Cardiac fibroblast (primary cell): ENCODE measurements around the gene GCGR.

Experiments used
- DNase-seq, 2 donors: peaks; one replicate each; pipeline versions ENCODE4 v3.0.0 to v3.0.0-alpha.2; 2010; ENCODE audit warnings: low read depth in 2 of 2
- H3K4me3 ChIP-seq, 2 donors: replicated peaks in 1 of 2; 1 replicate in 1 of 2; 2 replicates in 1 of 2; pipeline ENCODE4 v1.5.1; 2011; ENCODE audit warnings: low read depth in 2 of 2, low read length in 2 of 2, mild to moderate bottlenecking in 2 of 2, moderate library complexity in 1 of 2
- TF ChIP-seq, protein P1 (sequence below): IDR thresholded peaks from one replicate; pipeline ENCODE4 v1.5.1; 2011; ENCODE audit warnings: low read depth, mild to moderate bottlenecking, low read length, inconsistent platforms

Gene GCGR

DNA sequence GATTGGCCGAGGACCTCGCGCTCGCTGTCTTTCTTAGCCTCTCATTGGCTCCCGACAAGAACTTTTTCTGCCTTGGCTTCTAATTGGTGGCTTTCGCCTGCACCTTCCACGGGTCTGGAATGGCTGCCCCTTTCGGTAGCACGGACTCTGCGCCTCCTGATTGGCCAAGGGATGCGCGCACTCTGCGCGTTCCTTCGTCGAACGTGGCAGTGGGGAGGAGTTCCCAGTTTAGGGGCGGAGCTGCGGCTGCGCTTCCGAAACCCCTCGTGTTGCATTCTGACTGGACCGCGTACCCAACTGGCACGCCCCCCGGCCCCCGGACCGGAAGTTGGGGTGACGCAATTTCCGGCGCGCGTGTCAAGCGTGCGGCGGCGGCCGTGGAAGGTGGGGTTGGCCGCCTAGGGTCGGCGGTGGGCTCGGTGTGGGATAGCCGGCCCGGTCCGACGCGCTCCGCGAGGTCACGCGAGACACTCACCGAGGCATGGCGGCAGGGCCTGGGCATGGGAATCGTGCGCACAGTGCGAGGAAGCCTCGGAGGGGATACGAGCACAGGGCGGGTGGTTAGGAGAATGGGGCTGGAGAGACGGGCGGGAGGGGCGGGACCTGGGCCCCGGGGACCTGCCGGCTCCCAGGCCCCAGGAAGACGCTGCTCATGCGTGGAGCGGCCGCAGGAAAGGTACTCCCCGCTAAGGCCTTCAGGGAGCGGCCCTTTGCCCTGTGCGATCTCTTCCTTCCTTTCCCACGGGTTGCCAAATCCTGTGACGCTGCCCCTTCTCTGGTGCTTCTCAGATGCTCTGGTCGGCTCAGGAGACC is 57.0 kb downstream of the GCGR start:
- peak; percentile 100 for DNase-seq
- TF ChIP-seq, protein P1, sequence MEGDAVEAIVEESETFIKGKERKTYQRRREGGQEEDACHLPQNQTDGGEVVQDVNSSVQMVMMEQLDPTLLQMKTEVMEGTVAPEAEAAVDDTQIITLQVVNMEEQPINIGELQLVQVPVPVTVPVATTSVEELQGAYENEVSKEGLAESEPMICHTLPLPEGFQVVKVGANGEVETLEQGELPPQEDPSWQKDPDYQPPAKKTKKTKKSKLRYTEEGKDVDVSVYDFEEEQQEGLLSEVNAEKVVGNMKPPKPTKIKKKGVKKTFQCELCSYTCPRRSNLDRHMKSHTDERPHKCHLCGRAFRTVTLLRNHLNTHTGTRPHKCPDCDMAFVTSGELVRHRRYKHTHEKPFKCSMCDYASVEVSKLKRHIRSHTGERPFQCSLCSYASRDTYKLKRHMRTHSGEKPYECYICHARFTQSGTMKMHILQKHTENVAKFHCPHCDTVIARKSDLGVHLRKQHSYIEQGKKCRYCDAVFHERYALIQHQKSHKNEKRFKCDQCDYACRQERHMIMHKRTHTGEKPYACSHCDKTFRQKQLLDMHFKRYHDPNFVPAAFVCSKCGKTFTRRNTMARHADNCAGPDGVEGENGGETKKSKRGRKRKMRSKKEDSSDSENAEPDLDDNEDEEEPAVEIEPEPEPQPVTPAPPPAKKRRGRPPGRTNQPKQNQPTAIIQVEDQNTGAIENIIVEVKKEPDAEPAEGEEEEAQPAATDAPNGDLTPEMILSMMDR = no peak
- H3K4me3 ChIP-seq = peak overlapping the region; percentile 64 to 76

DNA sequence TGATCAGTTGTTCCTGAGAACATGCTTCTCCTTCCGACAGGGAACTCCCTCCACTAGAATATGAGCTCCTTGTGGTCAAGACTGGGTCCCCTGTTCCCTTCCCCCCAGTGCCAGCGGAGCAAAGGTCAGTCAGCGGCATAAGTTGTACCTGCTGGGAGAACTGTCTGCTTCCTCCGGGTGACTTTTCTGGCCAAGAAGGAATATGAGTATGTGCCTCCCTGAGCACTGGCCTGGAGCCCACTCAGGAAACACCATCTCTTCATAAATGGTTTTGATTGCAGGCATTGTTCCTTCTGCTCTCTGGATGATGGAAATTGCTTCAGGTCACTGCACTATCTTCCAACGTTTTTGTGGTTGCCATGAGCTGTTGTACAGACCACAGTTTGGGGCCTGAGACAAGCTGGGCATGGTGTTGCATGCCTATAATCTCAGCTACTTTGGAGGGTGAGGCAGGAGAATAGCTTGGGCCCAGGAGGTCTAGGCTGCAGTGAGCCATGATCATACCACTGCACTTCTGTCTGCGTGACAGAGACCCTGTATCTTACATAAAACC is 59.2 kb downstream of the GCGR start:
- DNase-seq = peak in 1 of 2 donors; percentile 29
- no peak overlapping the region for H3K4me3 ChIP-seq
- TF ChIP-seq, protein P1 = no peak
